Astrocyte (in vitro differentiated cells and primary cell): Measurements from ENCODE around the gene CACNB1. TPM values are rescaled to one million over a fixed set of nuclear protein-coding genes. Genes with fewer than 3 reads are reported as not detected.

Experiments used
- DNase-seq: peaks from one replicate; pipeline ENCODE4 v3.0.0-alpha.2; 2010; ENCODE audit warnings: low read depth
- FAIRE-seq: peaks from 2 replicates; lab custom pipeline; 2011; peaks lifted over from hg19 to GRCh38; lab: Jason Lieb, UNC
- H2AFZ ChIP-seq: 2 replicates; pipeline ENCODE4 v1.6.0; 2012; ENCODE audit warnings: low read depth, low read length, inconsistent platforms
- H3K27ac ChIP-seq: 2 replicates; pipeline ENCODE4 v1.5.1; 2011; ENCODE audit warnings: low read depth, low read length, inconsistent platforms
- H3K27me3 ChIP-seq: 2 replicates; pipeline ENCODE4 v1.6.0; 2011; ENCODE audit warnings: low read length, inconsistent platforms; ENCODE audit not compliant: insufficient read depth
- H3K36me3 ChIP-seq: 2 replicates; pipeline ENCODE4 v1.5.1; 2011; ENCODE audit warnings: low read length, inconsistent platforms; ENCODE audit not compliant: insufficient read depth
- H3K4me1 ChIP-seq: 2 replicates; pipeline ENCODE4 v1.5.1; 2011; ENCODE audit warnings: low read length, inconsistent platforms; ENCODE audit not compliant: insufficient read depth
- H3K4me2 ChIP-seq: 2 replicates; pipeline ENCODE4 v1.6.0; 2012; ENCODE audit warnings: low read length, inconsistent platforms
- H3K4me3 ChIP-seq: 2 replicates; pipeline ENCODE4 v1.5.1; 2011; ENCODE audit warnings: low read depth, mild to moderate bottlenecking, low read length, inconsistent platforms; ENCODE audit not compliant: insufficient read depth
- H3K79me2 ChIP-seq: 2 replicates; pipeline ENCODE4 v1.6.0; 2012; ENCODE audit warnings: mild to moderate bottlenecking, low read length, inconsistent platforms; ENCODE audit not compliant: insufficient read depth
- H3K9ac ChIP-seq: 2 replicates; pipeline ENCODE4 v1.6.0; 2012; ENCODE audit warnings: mild to moderate bottlenecking, low read length, inconsistent platforms
- H3K9me3 ChIP-seq: 2 replicates; pipeline ENCODE4 v1.5.1; 2012; ENCODE audit warnings: low read depth, mild to moderate bottlenecking, low read length, inconsistent platforms; ENCODE audit not compliant: insufficient read depth
- H4K20me1 ChIP-seq: 2 replicates; pipeline ENCODE4 v1.6.0; 2012; ENCODE audit warnings: low read length, inconsistent platforms; ENCODE audit not compliant: insufficient read depth
- H3K27ac Mint-ChIP-seq: one replicate; pipeline ENCODE4 v1.8.0; 2021; ENCODE audit warnings: mild to moderate bottlenecking, mixed read lengths; ENCODE audit not compliant: unreplicated experiment
- H3K27me3 Mint-ChIP-seq: one replicate; pipeline ENCODE4 v1.8.0; 2021; ENCODE audit warnings: low read depth, mixed read lengths; ENCODE audit not compliant: unreplicated experiment
- H3K36me3 Mint-ChIP-seq: one replicate; pipeline ENCODE4 v1.8.0; 2021; ENCODE audit warnings: low read depth, mixed read lengths; ENCODE audit not compliant: unreplicated experiment
- H3K4me1 Mint-ChIP-seq: one replicate; pipeline ENCODE4 v1.8.0; 2021; ENCODE audit warnings: low read depth, mixed read lengths; ENCODE audit not compliant: unreplicated experiment
- H3K4me3 Mint-ChIP-seq: one replicate; pipeline ENCODE4 v1.8.0; 2021; ENCODE audit warnings: mild to moderate bottlenecking, moderate library complexity, mixed read lengths; ENCODE audit not compliant: unreplicated experiment
- H3K9me3 Mint-ChIP-seq: one replicate; pipeline ENCODE4 v1.8.0; 2021; ENCODE audit warnings: mild to moderate bottlenecking, mixed read lengths; ENCODE audit not compliant: unreplicated experiment
- CTCF ChIP-seq: IDR thresholded peaks from 2 replicates; pipeline ENCODE4 v1.5.1; 2011; ENCODE audit warnings: low read depth, mild to moderate bottlenecking, inconsistent platforms, low read length, moderate library complexity; ENCODE audit not compliant: insufficient read depth
- EZH2 ChIP-seq: IDR thresholded peaks from 2 replicates; pipeline ENCODE4 v1.6.1; 2012; ENCODE audit warnings: mild to moderate bottlenecking, low read length, inconsistent platforms; ENCODE audit not compliant: insufficient read depth
- total RNA-seq: library from RNA; stranded (reverse); gene quantifications from 2 replicates; pipeline ENCODE4 v1.2.1, GENCODE V29; 2021

Gene CACNB1
- total RNA-seq, 1 donor from 2014 or later, result 16.6 TPM

GRCh38 chr17:39200957-39201510 lies 3.6 kb upstream of the CACNB1 start:
- peak overlapping the region; percentile 100 for H3K27ac ChIP-seq
- no peak for FAIRE-seq
- peaks cover 28% of the 10 kb centered on the region for H3K4me1 Mint-ChIP-seq

GRCh38 chr17:39200070-39200879 lies 2.8 kb upstream of the CACNB1 start, which contains the start of gene RPL19:
Gene RPL19 (plus strand): TSS chr17:39200283. CDS start chr17:39200345, 62 bp downstream.
- Mint-ChIP-seq H3K9me3 (no peaks in the 10 kb centered on the region), H3K27ac (peak within 1 kb of the TSS; percentile 100)

More at GRCh38 chr17:39200957-39201510, 3.6 kb upstream of the CACNB1 start:
- TF ChIP-seq EZH2 (no peak), CTCF (no peak)
- Histone ChIP-seq H3K4me3 (peak overlapping the region; percentile 90), H3K9ac (peak overlapping the region; percentile 94), H2AFZ (no peak overlapping the region), H3K79me2 (peaks cover 39% of the 10 kb centered on the region), H3K27me3 (no peaks in the 10 kb centered on the region), H3K4me1 (peaks cover 31% of the 10 kb centered on the region), H3K9me3 (no peaks in the 10 kb centered on the region), H3K36me3 (peaks cover 33% of the 10 kb centered on the region), H4K20me1 (peaks cover 52% of the 10 kb centered on the region), H3K4me2 (peak overlapping the region; percentile 99)
- Mint-ChIP-seq H3K4me3 (peak overlapping the region; percentile 98), H3K36me3 (peaks cover 31% of the 10 kb centered on the region), H3K27ac (peak overlapping the region; percentile 100), H3K27me3 (no peaks in the 10 kb centered on the region), H3K9me3 (no peaks in the 10 kb centered on the region)
- no peak for DNase-seq

More at GRCh38 chr17:39200070-39200879, 2.8 kb upstream of the CACNB1 start, which contains the start of gene RPL19:
- Histone ChIP-seq H3K79me2 (peaks cover 46% of the 10 kb centered on the region), H3K9ac (peak within 1 kb of the TSS; percentile 94), H3K4me3 (peak within 1 kb of the TSS; percentile 90), H3K36me3 (peaks cover 33% of the 10 kb centered on the region), H3K4me2 (peak within 1 kb of the TSS; percentile 99), H3K27me3 (no peaks in the 10 kb centered on the region), H3K27ac (peak within 1 kb of the TSS; percentile 100), H3K4me1 (peaks cover 38% of the 10 kb centered on the region), H2AFZ (peak within 1 kb of the TSS; percentile 77), H3K9me3 (no peaks in the 10 kb centered on the region), H4K20me1 (peaks cover 57% of the 10 kb centered on the region)
- TF ChIP-seq EZH2 (no peak), CTCF (no peak)
- Mint-ChIP-seq H3K27me3 (no peaks in the 10 kb centered on the region), H3K4me1 (peaks cover 28% of the 10 kb centered on the region), H3K36me3 (peaks cover 30% of the 10 kb centered on the region), H3K4me3 (peak within 1 kb of the TSS; percentile 98)
- no peak for FAIRE-seq
- DNase-seq, result no peak
